OCI-LY7 (cell line): ENCODE results near the gene NOX3. TPM values are rescaled to one million over a fixed set of nuclear protein-coding genes. Genes with fewer than 3 reads are reported as not detected.

Experiments
- BruUV-seq: library from RNA; stranded (reverse); fragments of 400-500 nt; replicated peaks from 2 replicates; lab custom pipeline; 2021; lab: Mats Ljungman, UMichigan
- CTCF ChIA-PET: fragments of 300-600 bp; sonication (Branson Sonifier 250); formaldehyde crosslinking; loops from one replicate; lab custom pipeline; 2022; ENCODE audit warnings: antibody characterized with exemption; ENCODE audit not compliant: unreplicated experiment; lab: Charles Lee
- POLR2A ChIA-PET: fragments of 300-600 bp; sonication (Branson Sonifier 250); formaldehyde crosslinking; loops from one replicate; lab custom pipeline; 2022; ENCODE audit warnings: antibody characterized with exemption; lab: Charles Lee
- DNase-seq: peaks from one replicate; pipeline ENCODE4 v3.0.0-alpha.2; 2015; ENCODE audit warnings: low spot score
- H2AFZ ChIP-seq: fragments of 200-600 bp; sonication (generic), shearing (Covaris generic); 2 replicates; pipeline ENCODE4 v1.6.1; 2014; ENCODE audit warnings: mild to moderate bottlenecking, antibody characterized with exemption, low read length, moderate library complexity
- H3K27ac ChIP-seq: fragments of 200-600 bp; sonication (generic); 2 replicates; pipeline ENCODE4 v1.5.1; 2014; ENCODE audit warnings: mixed run types, low read depth, mild to moderate bottlenecking, moderate library complexity, low read length, inconsistent platforms; ENCODE audit not compliant: poor library complexity, severe bottlenecking
- H3K36me3 ChIP-seq: fragments of 200-600 bp; sonication (generic); 2 replicates; pipeline ENCODE4 v1.6.1; 2014; ENCODE audit warnings: mild to moderate bottlenecking, antibody characterized with exemption, low read length, moderate library complexity, mixed read lengths; ENCODE audit not compliant: insufficient read depth
- H3K4me1 ChIP-seq: fragments of 200-600 bp; sonication (generic); 2 replicates; pipeline ENCODE4 v1.5.1; 2014; ENCODE audit warnings: mild to moderate bottlenecking, low read length; ENCODE audit not compliant: insufficient read depth, poor library complexity, severe bottlenecking
- H3K4me2 ChIP-seq: fragments of 200-600 bp; sonication (generic); 2 replicates; pipeline ENCODE4 v1.6.1; 2014; ENCODE audit warnings: mild to moderate bottlenecking, low read length
- H3K4me3 ChIP-seq: fragments of 200-600 bp; sonication (generic); 2 replicates; pipeline ENCODE4 v1.5.1; 2014; ENCODE audit warnings: mild to moderate bottlenecking, low read depth, low read length; ENCODE audit not compliant: poor library complexity, severe bottlenecking
- H3K79me2 ChIP-seq: fragments of 200-600 bp; sonication (generic); 2 replicates; pipeline ENCODE4 v1.6.1; 2016; ENCODE audit warnings: low read depth, mild to moderate bottlenecking, low read length, moderate library complexity, mixed read lengths; ENCODE audit not compliant: insufficient read depth
- H3K9me2 ChIP-seq: fragments of 200-600 bp; sonication (generic); 2 replicates; pipeline ENCODE4 v1.6.1; 2016; ENCODE audit warnings: mild to moderate bottlenecking, low read length, mixed read lengths; ENCODE audit not compliant: insufficient read depth
- H3K9me3 ChIP-seq: fragments of 200-600 bp; sonication (generic); 2 replicates; pipeline ENCODE4 v1.6.1; 2014; ENCODE audit warnings: mild to moderate bottlenecking, mixed run types, low read length, mixed read lengths
- H4K20me1 ChIP-seq: fragments of 200-600 bp; sonication (generic); 2 replicates; pipeline ENCODE4 v1.6.1; 2014; ENCODE audit warnings: mild to moderate bottlenecking, antibody characterized with exemption, low read length, moderate library complexity, mixed read lengths; ENCODE audit not compliant: insufficient read depth
- EZH2phosphoT487 ChIP-seq: fragments of 200-600 bp; sonication (generic); IDR thresholded peaks from 2 replicates; pipeline ENCODE4 v1.6.1; 2018; ENCODE audit warnings: low read depth, borderline replicate concordance, mild to moderate bottlenecking, mixed run types, antibody characterized with exemption, low read length, moderate library complexity, mixed read lengths
- intact Hi-C: fragments of 100-400 bp; cut with micrococcal nuclease; formaldehyde crosslinking; loops from one replicate; pipeline ENCODE4 v1.10.0; 2022; ENCODE audit not compliant: unreplicated experiment
- total RNA-seq, 2 experiments: library from RNA; depleted of rRNA in 1 of 2; stranded (reverse); fragments of >200 nt in 1 of 2; shearing (Covaris generic) in 1 of 2; gene quantifications; 2 replicates each; pipeline ENCODE4 v1.2.3, GENCODE V29; 2014 to 2022
- TF ChIP-seq, protein P1 (sequence below): fragments of 200-600 bp; sonication (generic); conservative IDR thresholded peaks from 2 replicates; pipeline ENCODE4 v1.5.1; 2014; ENCODE audit warnings: mild to moderate bottlenecking, antibody characterized with exemption, low read length, moderate library complexity, mixed read lengths

NOX3 gene
- total RNA-seq, 2 experiments from 2014 or later: 0.22 TPM; not detected in 1

DNA sequence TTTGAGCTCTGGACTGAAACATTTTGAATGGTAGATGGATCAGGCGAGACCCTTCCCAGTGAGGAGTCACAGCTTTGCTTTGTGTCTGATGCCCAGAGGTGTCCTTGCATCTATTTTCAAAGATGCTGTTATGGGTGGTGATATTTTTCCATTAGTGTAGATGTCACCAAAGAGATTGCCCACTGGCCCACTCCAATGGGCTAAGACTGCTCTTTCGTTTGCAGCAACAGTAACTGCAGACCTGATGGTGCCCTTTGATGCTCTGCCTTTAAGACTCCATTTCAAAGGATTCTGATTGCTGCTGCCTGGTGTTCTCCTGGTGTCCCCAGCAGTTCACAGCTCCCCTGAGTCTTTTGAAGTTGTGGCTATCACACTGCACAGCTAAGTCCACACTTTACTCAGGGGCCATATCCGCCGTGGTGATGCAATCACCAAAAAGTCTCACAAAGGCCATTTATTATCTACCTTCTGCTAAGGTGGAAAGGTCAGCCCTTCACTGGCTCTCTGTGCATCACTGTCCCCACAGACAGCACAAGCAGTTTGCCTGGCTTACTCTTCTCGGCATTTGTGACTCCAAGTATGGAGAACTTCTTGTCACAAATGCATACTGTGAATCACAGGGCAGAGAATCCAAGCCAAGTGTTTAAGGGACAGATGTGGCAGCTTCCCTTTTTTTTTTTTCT lies 56.4 kb downstream of the NOX3 start:
- no peak for DNase-seq
- no peak for TF ChIP-seq EZH2phosphoT487
- H2AFZ ChIP-seq: no peak overlapping the region
- intact Hi-C loops: no loop called here
- no peak overlapping the region for H3K27ac ChIP-seq
- no peaks in the 10 kb centered on the region for H4K20me1 ChIP-seq
- ChIA-PET POLR2A (interaction anchor here (1.4 to 2.0 kb wide), 2 partner anchors 11 to 41 kb away, joined by 3 to 5 read pairs; no protein-coding TSS in a partner anchor), CTCF (no interaction called here)
- no peaks in the 10 kb centered on the region for H3K9me2 ChIP-seq
- no peak overlapping the region for H3K4me3 ChIP-seq
- no peaks in the 10 kb centered on the region for H3K36me3 ChIP-seq
- no peaks in the 10 kb centered on the region for H3K9me3 ChIP-seq
- no TSS peak for BruUV-seq
- no peak overlapping the region for H3K4me2 ChIP-seq
- H3K79me2 ChIP-seq: no peaks in the 10 kb centered on the region
- H3K4me1 ChIP-seq: peaks cover 1% of the 10 kb centered on the region

DNA sequence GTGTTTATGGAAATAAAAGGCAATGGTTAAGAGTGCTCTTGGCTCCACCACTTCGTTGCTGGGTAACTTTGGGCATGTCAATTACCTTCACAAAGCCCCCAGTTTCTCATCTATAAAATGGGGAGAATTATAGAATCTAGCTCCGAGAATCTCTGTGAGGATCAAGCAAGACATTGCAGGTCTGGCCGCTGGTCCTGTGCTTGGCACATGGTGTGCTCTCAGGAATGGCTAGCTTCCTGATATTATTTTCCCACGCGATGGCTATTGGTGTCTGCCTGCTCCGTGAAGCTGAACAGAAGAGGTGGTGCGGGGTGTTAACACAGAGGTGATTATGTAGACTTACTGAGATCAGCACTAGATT lies 57.0 kb downstream of the NOX3 start:
- Histone ChIP-seq H3K4me3 (no peak overlapping the region), H3K4me2 (no peak overlapping the region), H3K4me1 (no peaks in the 10 kb centered on the region), H3K36me3 (no peaks in the 10 kb centered on the region), H3K79me2 (no peaks in the 10 kb centered on the region), H3K27ac (no peak overlapping the region), H3K9me2 (no peaks in the 10 kb centered on the region), H2AFZ (no peak overlapping the region), H3K9me3 (no peaks in the 10 kb centered on the region), H4K20me1 (no peaks in the 10 kb centered on the region)
- no peak for DNase-seq
- TF ChIP-seq, protein P1, sequence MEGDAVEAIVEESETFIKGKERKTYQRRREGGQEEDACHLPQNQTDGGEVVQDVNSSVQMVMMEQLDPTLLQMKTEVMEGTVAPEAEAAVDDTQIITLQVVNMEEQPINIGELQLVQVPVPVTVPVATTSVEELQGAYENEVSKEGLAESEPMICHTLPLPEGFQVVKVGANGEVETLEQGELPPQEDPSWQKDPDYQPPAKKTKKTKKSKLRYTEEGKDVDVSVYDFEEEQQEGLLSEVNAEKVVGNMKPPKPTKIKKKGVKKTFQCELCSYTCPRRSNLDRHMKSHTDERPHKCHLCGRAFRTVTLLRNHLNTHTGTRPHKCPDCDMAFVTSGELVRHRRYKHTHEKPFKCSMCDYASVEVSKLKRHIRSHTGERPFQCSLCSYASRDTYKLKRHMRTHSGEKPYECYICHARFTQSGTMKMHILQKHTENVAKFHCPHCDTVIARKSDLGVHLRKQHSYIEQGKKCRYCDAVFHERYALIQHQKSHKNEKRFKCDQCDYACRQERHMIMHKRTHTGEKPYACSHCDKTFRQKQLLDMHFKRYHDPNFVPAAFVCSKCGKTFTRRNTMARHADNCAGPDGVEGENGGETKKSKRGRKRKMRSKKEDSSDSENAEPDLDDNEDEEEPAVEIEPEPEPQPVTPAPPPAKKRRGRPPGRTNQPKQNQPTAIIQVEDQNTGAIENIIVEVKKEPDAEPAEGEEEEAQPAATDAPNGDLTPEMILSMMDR: no peak
- no peak for TF ChIP-seq EZH2phosphoT487
- intact Hi-C loops: no loop called here
- BruUV-seq: no TSS peak
- POLR2A ChIA-PET: interaction anchor here (1.4 to 2.0 kb wide), 2 partner anchors 11 to 42 kb away, joined by 3 to 5 read pairs; no protein-coding TSS in a partner anchor
- CTCF ChIA-PET: no interaction called here

DNA sequence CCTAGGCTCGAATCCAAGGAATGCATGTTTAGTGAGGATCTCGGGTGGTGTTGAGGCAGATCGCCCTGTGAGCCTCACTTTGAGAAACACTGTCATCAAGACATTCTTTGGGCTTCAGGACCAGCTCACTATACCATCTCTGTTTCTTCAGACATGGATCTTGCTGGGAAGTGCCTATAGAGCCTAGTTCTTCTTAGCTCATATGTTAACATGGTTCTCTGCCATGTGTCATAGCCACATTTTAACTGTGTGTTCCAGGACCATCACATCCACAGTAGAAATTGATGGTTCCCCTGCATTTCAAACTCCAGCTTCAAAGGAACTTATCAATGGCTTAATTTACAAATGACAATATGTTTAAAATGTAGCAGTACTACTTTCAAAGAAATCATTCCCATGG lies 57.4 kb downstream of the NOX3 start:
- DNase-seq: no peak
- TF ChIP-seq EZH2phosphoT487: no peak
- Histone ChIP-seq H4K20me1 (no peaks in the 10 kb centered on the region), H3K36me3 (no peaks in the 10 kb centered on the region), H2AFZ (no peak overlapping the region), H3K9me2 (no peaks in the 10 kb centered on the region), H3K4me3 (no peak overlapping the region), H3K4me1 (no peaks in the 10 kb centered on the region), H3K27ac (no peak overlapping the region), H3K9me3 (no peaks in the 10 kb centered on the region), H3K79me2 (no peaks in the 10 kb centered on the region), H3K4me2 (no peak overlapping the region)
- ChIA-PET POLR2A (interaction anchor here (1.4 to 2.0 kb wide), 2 partner anchors 12 to 42 kb away, joined by 3 to 5 read pairs; no protein-coding TSS in a partner anchor), CTCF (no interaction called here)
- intact Hi-C loops: no loop called here
- no TSS peak for BruUV-seq
